Activated CD4-positive, alpha-beta T cell treated with anti-CD3 and anti-CD28 coated beads, Interleukin-2, amount 50 U/mL, for 48 hours (primary cell): Measurements from ENCODE around the gene AFG1L.

Source experiments
- DNase-seq, 2 experiments: peaks; one replicate each; pipeline ENCODE4 v3.0.0-alpha.2; 2020

Gene AFG1L

GRCh38 chr6:108464418-108465097 lies 169.7 kb downstream of the AFG1L start:
- DNase-seq = no peak

- DNase-seq = no peak
Measured at GRCh38 chr6:108465098-108465495, 170.2 kb downstream of the AFG1L start.

GRCh38 chr6:108468346-108468745 lies 173.5 kb downstream of the AFG1L start:
- DNase-seq = no peak

GRCh38 chr6:108469316-108469715 lies 174.5 kb downstream of the AFG1L start:
- DNase-seq = no peak

- no peak for DNase-seq
Measured at GRCh38 chr6:108473197-108473596, 178.3 kb downstream of the AFG1L start.

GRCh38 chr6:108476376-108476775 lies 181.5 kb downstream of the AFG1L start:
- DNase-seq = no peak

- no peak for DNase-seq
Measured at GRCh38 chr6:108476847-108477430, 182.1 kb downstream of the AFG1L start.

- DNase-seq = no peak
Measured at GRCh38 chr6:108482559-108482958, 187.7 kb downstream of the AFG1L start.

GRCh38 chr6:108484016-108484415 lies 189.2 kb downstream of the AFG1L start:
- DNase-seq = no peak

- DNase-seq = no peak
Measured at GRCh38 chr6:108489699-108490098, 194.8 kb downstream of the AFG1L start.

GRCh38 chr6:108492131-108492766 lies 197.4 kb downstream of the AFG1L start:
- no peak for DNase-seq

- DNase-seq = no peak
Measured at GRCh38 chr6:108494434-108494833, 199.6 kb downstream of the AFG1L start.

GRCh38 chr6:108497883-108498282 lies 203.0 kb downstream of the AFG1L start:
- peak in 1 of 2 experiments; percentile 5 for DNase-seq

GRCh38 chr6:108501559-108501958 lies 206.7 kb downstream of the AFG1L start:
- no peak for DNase-seq

- DNase-seq = no peak
Measured at GRCh38 chr6:108502832-108503231, 208.0 kb downstream of the AFG1L start.

GRCh38 chr6:108507316-108507715 lies 212.5 kb downstream of the AFG1L start:
- no peak for DNase-seq

GRCh38 chr6:108510461-108511319 lies 215.8 kb downstream of the AFG1L start:
- no peak for DNase-seq

GRCh38 chr6:108518714-108519576 lies 224.1 kb downstream of the AFG1L start:
- no peak for DNase-seq

- no peak for DNase-seq
Measured at GRCh38 chr6:108521616-108522107, 226.8 kb downstream of the AFG1L start.

- no peak for DNase-seq
Measured at GRCh38 chr6:108523697-108524096, 228.8 kb downstream of the AFG1L start.

- DNase-seq = no peak
Measured at GRCh38 chr6:108524528-108525248, 229.8 kb downstream of the AFG1L start.
